CD4-positive, alpha-beta memory T cell (primary cell): ENCODE measurements around the gene DVL3. TPM values are rescaled to one million over a fixed set of nuclear protein-coding genes. Genes with fewer than 3 reads are reported as not detected.

Experiments used
- CTCF ChIA-PET: fragments of 350-600 bp; sonication (Branson Sonifier 250); formaldehyde crosslinking; loops from one replicate; lab custom pipeline; 2021; ENCODE audit warnings: inconsistent platforms; ENCODE audit not compliant: partially characterized antibody; lab: Charles Lee
- POLR2A ChIA-PET: fragments of 350-600 bp; sonication (Branson Sonifier 250); formaldehyde crosslinking; loops from one replicate; lab custom pipeline; 2021; ENCODE audit not compliant: partially characterized antibody; lab: Charles Lee
- DNase-seq, 5 donors: peaks; one replicate each; pipeline versions ENCODE4 v3.0.0 to v3.0.0-alpha.2; 2020 to 2022; ENCODE audit warnings: mixed read lengths in 1 of 5
- H3K27ac ChIP-seq: one replicate; pipeline ENCODE4 v1.7.0; 2013; ENCODE audit warnings: low read depth, low read length
- H3K27me3 ChIP-seq: 2 replicates; pipeline ENCODE4 v1.7.0; 2013; ENCODE audit warnings: mild to moderate bottlenecking, low read length, moderate library complexity; ENCODE audit not compliant: insufficient read depth
- H3K36me3 ChIP-seq: 2 replicates; pipeline ENCODE4 v1.7.0; 2013; ENCODE audit warnings: mild to moderate bottlenecking, low read length, moderate library complexity; ENCODE audit not compliant: insufficient read depth
- H3K4me1 ChIP-seq: 2 replicates; pipeline ENCODE4 v1.7.0; 2013; ENCODE audit warnings: mild to moderate bottlenecking, low read length, moderate library complexity; ENCODE audit not compliant: insufficient read depth
- H3K4me3 ChIP-seq, 2 donors: one replicate each; pipeline ENCODE4 v1.7.0; 2013; ENCODE audit warnings: low read length in 2 of 2, mild to moderate bottlenecking in 1 of 2
- H3K9me3 ChIP-seq, 2 donors: one replicate each; pipeline ENCODE4 v1.7.0; 2013; ENCODE audit warnings: low read length in 2 of 2, control low read depth in 1 of 2; ENCODE audit not compliant: control insufficient read depth in 1 of 2
- H3K27ac Mint-ChIP-seq, 7 donors: one replicate each; pipeline ENCODE4 v1.8.0; 2020 to 2021; ENCODE audit warnings: mixed read lengths in 7 of 7, mild to moderate bottlenecking in 6 of 7, inconsistent platforms in 3 of 7, moderate library complexity in 3 of 7
- H3K27me3 Mint-ChIP-seq, 2 donors: one replicate each; pipeline ENCODE4 v1.8.0; 2020 to 2021; ENCODE audit warnings: mixed read lengths in 2 of 2
- H3K36me3 Mint-ChIP-seq, 2 donors: one replicate each; pipeline ENCODE4 v1.8.0; 2020 to 2021; ENCODE audit warnings: mixed read lengths in 2 of 2, inconsistent platforms in 1 of 2, mild to moderate bottlenecking in 1 of 2
- H3K4me1 Mint-ChIP-seq, 4 donors: one replicate each; pipeline ENCODE4 v1.8.0; 2020 to 2021; ENCODE audit warnings: mixed read lengths in 4 of 4, mild to moderate bottlenecking in 1 of 4
- H3K4me3 Mint-ChIP-seq, 8 donors: one replicate each; pipeline ENCODE4 v1.8.0; 2020 to 2021; ENCODE audit warnings: mixed read lengths in 8 of 8, mild to moderate bottlenecking in 7 of 8, moderate library complexity in 6 of 8, inconsistent platforms in 3 of 8
- H3K9me3 Mint-ChIP-seq, 8 donors: one replicate each; pipeline ENCODE4 v1.8.0; 2020 to 2021; ENCODE audit warnings: mixed read lengths in 8 of 8, mild to moderate bottlenecking in 5 of 8, inconsistent platforms in 3 of 8, moderate library complexity in 1 of 8
- intact Hi-C: fragments of 100-400 bp; cut with micrococcal nuclease; formaldehyde crosslinking; loops from one replicate; pipeline ENCODE4 v1.15.1; 2023
- polyA plus RNA-seq, 2 donors: library from polyadenylated mRNA; unstranded; fragments of 300-500 nt; fragmentation: Illumina TruSeq; gene quantifications; one replicate each; pipeline ENCODE4 v1.2.3, GENCODE V29; 2021
- total RNA-seq, 2 experiments: library from RNA; stranded (reverse); gene quantifications; one replicate each; pipeline ENCODE4 v1.2.3, GENCODE V29; 2021

DVL3 gene
- total and polyA plus RNA-seq, 4 experiments from 2014 or later, result 3.0 to 46.4 (median 28.7) TPM

DNA sequence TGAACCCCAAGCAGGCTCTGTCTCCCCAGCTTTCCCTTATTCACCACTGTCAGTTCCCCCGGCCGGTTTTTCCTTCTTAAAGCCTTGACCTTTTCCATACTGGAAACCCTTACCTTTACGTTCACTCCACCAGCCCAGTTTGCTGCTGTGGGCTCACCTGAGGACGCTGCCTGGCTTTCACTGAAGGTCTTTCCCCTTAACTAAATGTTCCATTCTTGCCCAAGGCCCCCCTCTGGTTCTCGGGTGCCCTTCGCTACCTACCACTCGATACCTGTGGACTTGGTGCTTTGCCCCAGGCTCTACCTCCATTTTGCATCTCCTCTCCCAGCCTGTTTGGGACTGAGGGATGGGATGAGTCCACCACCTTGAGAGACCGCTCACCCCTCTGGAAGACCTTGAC is 20.3 kb downstream of the DVL3 start:
- peaks cover 39% of the 10 kb centered on the region for H3K36me3 ChIP-seq
- H3K4me3 Mint-ChIP-seq, result peak overlapping the region; percentile 90 to 98 (median 96)
- ChIA-PET CTCF (interaction anchor here (1.0 to 1.3 kb wide), 2 partner anchors 10 to 31 kb away, joined by 3 to 4 read pairs; partner anchors contain the start of gene ABCF3), POLR2A (interaction anchor here (0.7 to 3.5 kb wide), 5 partner anchors 9 to 125 kb away, joined by 4 to 26 read pairs (median 10); partner anchors contain the start of genes ABCF3, DVL3 and EIF2B5)
- peaks cover 15 to 43% of the 10 kb centered on the region in 2 donors for H3K36me3 Mint-ChIP-seq
- H3K27me3 ChIP-seq, result no peaks in the 10 kb centered on the region
- H3K9me3 Mint-ChIP-seq, result no peaks in the 10 kb centered on the region
- peak in 1 of 5 donors; percentile 6 for DNase-seq
- H3K4me1 Mint-ChIP-seq, result peaks cover 17 to 43% (median 30%) of the 10 kb centered on the region in 4 donors
- intact Hi-C loops, result no loop called here
- peak overlapping the region; percentile 81 to 95 (median 92) for H3K27ac Mint-ChIP-seq
- peak overlapping the region; percentile 68 to 90 for H3K4me3 ChIP-seq
- H3K27me3 Mint-ChIP-seq, result no peaks in the 10 kb centered on the region
- peaks cover 37% of the 10 kb centered on the region for H3K4me1 ChIP-seq
- peak overlapping the region; percentile 88 for H3K27ac ChIP-seq
- H3K9me3 ChIP-seq, result no peaks in the 10 kb centered on the region

DNA sequence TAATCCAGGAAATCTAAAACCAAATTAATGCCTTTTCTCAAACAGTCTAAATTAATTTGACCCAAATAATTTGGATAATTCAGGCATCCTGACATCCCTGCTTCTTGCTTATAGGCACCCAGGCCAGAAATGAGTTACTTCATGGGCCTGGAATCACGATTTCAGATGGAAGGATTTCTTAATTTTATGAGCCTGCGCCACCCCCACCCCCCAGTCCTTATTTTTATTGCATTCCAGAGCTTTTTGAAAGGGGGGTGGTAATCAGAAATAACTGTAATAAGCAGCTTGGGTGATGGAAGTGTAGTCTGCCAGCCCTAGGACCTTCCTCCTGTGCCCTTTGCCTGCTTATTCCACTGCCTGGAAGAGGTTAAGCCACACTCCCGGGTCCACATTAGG is 20.8 kb downstream of the DVL3 start:
- Histone ChIP-seq H3K9me3 (no peaks in the 10 kb centered on the region), H3K4me3 (peak overlapping the region in 1 of 2 donors; percentile 90), H3K27ac (peak overlapping the region; percentile 88), H3K36me3 (peaks cover 43% of the 10 kb centered on the region), H3K27me3 (no peaks in the 10 kb centered on the region), H3K4me1 (peaks cover 37% of the 10 kb centered on the region)
- Mint-ChIP-seq H3K27me3 (no peaks in the 10 kb centered on the region), H3K27ac (peak overlapping the region in 5 of 7 donors; percentile 36 to 95 (median 88)), H3K36me3 (peaks cover 19 to 44% of the 10 kb centered on the region in 2 donors), H3K9me3 (no peaks in the 10 kb centered on the region), H3K4me3 (peak overlapping the region; percentile 90 to 98 (median 96)), H3K4me1 (peaks cover 17 to 43% (median 30%) of the 10 kb centered on the region in 4 donors)
- ChIA-PET CTCF (interaction anchor here (1.3 kb wide), 1 partner anchor 51 kb away, joined by 3 read pairs; no protein-coding TSS in a partner anchor), POLR2A (interaction anchor here (0.9 to 3.5 kb wide), 6 partner anchors 10 to 526 kb away, joined by 3 to 26 read pairs (median 10); partner anchors contain the start of genes ABCF3, DVL3 and EIF2B5)
- intact Hi-C loops, result no loop called here
- DNase-seq, result no peak

DNA sequence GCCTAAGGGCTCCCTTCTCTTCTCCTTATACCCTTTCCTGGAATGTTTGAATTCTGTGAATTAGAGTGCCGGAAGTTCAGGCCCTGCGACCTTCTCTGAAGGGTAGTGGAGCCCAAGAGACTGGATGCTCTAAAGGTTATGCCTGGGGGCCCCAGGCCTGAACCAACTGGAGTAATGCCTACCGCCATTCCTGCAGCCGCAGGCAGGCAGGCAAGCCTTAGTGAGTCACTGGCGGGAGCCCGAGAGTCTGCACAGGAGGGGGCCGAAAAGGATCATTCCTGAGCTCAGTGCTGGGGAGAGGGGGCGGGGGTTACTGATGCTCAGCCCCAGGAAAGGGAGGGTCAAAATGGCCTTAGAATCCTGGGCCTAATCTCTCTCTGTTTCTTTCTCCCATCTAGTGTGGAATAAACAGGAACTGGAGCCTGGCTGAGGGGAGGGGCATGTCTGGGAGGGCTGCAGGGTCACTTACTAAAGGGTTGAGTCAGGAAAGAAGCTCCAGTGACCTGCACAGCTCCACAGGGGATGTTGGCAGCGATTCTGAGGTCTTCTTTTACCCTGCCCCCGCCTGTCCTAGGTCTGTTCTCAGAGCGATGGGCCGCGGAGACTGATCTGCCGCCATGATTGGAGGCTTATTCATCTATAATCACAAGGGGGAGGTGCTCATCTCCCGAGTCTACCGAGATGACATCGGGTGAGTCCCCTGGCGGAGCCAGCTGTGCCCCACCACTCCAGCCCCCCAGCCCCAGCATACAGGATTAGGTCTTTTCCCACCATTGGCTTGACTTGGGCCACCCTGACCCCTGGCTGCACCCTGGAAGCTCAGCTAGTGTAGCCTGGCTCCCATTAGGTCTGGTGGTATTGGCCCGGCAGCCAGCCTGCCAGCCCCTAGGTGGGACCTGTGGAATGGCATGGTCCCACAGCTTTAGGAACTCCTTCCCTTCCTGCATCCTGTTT is 21.5 kb downstream of the DVL3 start:
- Mint-ChIP-seq H3K27me3 (no peaks in the 10 kb centered on the region), H3K4me1 (peaks cover 17 to 43% (median 30%) of the 10 kb centered on the region in 4 donors), H3K36me3 (peaks cover 24 to 45% of the 10 kb centered on the region in 2 donors), H3K27ac (peak overlapping the region in 4 of 7 donors; percentile 25 to 52 (median 36)), H3K9me3 (no peaks in the 10 kb centered on the region), H3K4me3 (peak overlapping the region; percentile 90 to 98 (median 96))
- ChIA-PET CTCF (interaction anchor here (1.2 to 1.3 kb wide), 3 partner anchors 14 to 50 kb away, joined by 3 read pairs; no protein-coding TSS in a partner anchor), POLR2A (interaction anchor here (0.9 to 2.2 kb wide), 4 partner anchors 9 to 527 kb away, joined by 3 to 14 read pairs (median 6); partner anchors contain the start of genes ABCF3, DVL3 and EIF2B5)
- intact Hi-C loops, result no loop called here
- Histone ChIP-seq H3K27ac (no peak overlapping the region), H3K27me3 (no peaks in the 10 kb centered on the region), H3K4me3 (no peak overlapping the region), H3K36me3 (peaks cover 50% of the 10 kb centered on the region), H3K4me1 (peaks cover 37% of the 10 kb centered on the region), H3K9me3 (no peaks in the 10 kb centered on the region)
- DNase-seq, result no peak

DNA sequence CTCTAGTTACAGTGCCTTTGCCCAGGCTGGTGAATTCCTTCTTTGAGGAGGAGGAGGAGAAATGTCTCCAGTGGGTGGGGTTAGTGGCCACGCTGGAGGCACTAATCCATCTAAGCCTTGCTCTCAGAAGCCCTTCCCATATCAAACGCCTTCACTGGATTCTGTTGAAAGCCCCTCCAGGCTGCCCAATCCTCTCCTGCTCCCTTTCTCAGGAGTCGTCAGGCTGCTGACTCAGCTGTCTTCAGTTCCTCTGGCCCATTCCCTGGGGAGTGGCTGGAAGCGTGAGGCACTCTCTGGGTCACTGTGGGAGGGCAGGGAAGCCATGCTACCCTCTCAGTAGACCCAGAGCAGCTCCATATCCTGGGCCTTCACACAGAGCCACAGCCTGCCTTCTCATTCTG is 22.2 kb downstream of the DVL3 start:
- Histone ChIP-seq H3K27ac (no peak overlapping the region), H3K4me1 (peaks cover 37% of the 10 kb centered on the region), H3K9me3 (no peaks in the 10 kb centered on the region), H3K36me3 (peaks cover 57% of the 10 kb centered on the region), H3K27me3 (no peaks in the 10 kb centered on the region), H3K4me3 (no peak overlapping the region)
- DNase-seq, result no peak
- Mint-ChIP-seq H3K36me3 (peaks cover 27 to 52% of the 10 kb centered on the region in 2 donors), H3K4me3 (peak overlapping the region in 2 of 8 donors; percentile 41 to 58), H3K27ac (no peak overlapping the region), H3K9me3 (no peaks in the 10 kb centered on the region), H3K4me1 (peaks cover 17 to 43% (median 30%) of the 10 kb centered on the region in 4 donors), H3K27me3 (no peaks in the 10 kb centered on the region)
- CTCF ChIA-PET, result interaction anchor here (1.2 to 1.3 kb wide), 3 partner anchors 14 to 50 kb away, joined by 3 read pairs; no protein-coding TSS in a partner anchor
- intact Hi-C loops, result no loop called here
- POLR2A ChIA-PET, result interaction anchor here (1.1 to 2.2 kb wide), 3 partner anchors 8 to 42 kb away, joined by 5 to 14 read pairs (median 7); partner anchors contain the start of genes ABCF3, DVL3 and EIF2B5

DNA sequence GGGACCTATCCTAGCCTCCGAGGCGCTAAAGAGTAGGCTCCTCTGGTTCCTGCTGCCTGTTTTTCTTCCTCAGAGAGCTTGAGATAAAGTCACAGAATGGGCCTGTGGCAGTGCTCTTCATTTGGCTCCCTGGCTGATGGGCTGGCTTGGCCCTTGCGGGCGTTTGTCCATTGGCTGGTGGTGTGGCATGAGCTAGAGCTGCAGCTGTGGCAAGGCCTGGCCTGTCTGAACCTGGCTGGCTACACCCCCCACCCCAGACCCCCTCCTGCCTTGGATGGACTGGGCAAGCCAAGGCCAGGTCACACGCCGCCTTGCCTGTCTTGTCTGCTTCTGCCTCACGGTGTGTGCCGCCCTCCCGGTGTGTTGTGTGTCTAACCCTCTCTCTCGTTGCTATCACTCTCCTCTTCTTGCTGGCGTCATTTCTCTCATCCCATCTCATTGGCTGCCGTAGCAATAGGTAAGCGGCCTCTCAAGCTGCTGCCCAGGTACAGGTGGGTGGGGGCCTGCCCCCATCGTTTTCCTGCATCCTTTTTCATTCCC is 22.7 kb downstream of the DVL3 start:
- H3K36me3 Mint-ChIP-seq, result peaks cover 32 to 57% of the 10 kb centered on the region in 2 donors
- H3K4me3 ChIP-seq, result no peak overlapping the region
- H3K4me1 Mint-ChIP-seq, result peaks cover 16 to 43% (median 30%) of the 10 kb centered on the region in 4 donors
- POLR2A ChIA-PET, result interaction anchor here (1.1 to 2.2 kb wide), 2 partner anchors 8 to 22 kb away, joined by 5 to 14 read pairs; partner anchors contain the start of genes ABCF3 and DVL3
- H3K27ac ChIP-seq, result no peak overlapping the region
- peak overlapping the region in 4 of 8 donors; percentile 7 to 70 (median 46) for H3K4me3 Mint-ChIP-seq
- CTCF ChIA-PET, result interaction anchor here (1.2 kb wide), 1 partner anchor 15 kb away, joined by 3 read pairs; no protein-coding TSS in a partner anchor
- H3K9me3 Mint-ChIP-seq, result no peaks in the 10 kb centered on the region
- peaks cover 62% of the 10 kb centered on the region for H3K36me3 ChIP-seq
- intact Hi-C loops, result no loop called here
- no peaks in the 10 kb centered on the region for H3K27me3 Mint-ChIP-seq
- DNase-seq, result no peak
- no peaks in the 10 kb centered on the region for H3K27me3 ChIP-seq
- H3K4me1 ChIP-seq, result peaks cover 37% of the 10 kb centered on the region
- no peaks in the 10 kb centered on the region for H3K9me3 ChIP-seq
- H3K27ac Mint-ChIP-seq, result peak overlapping the region in 1 of 7 donors; percentile 61

DNA sequence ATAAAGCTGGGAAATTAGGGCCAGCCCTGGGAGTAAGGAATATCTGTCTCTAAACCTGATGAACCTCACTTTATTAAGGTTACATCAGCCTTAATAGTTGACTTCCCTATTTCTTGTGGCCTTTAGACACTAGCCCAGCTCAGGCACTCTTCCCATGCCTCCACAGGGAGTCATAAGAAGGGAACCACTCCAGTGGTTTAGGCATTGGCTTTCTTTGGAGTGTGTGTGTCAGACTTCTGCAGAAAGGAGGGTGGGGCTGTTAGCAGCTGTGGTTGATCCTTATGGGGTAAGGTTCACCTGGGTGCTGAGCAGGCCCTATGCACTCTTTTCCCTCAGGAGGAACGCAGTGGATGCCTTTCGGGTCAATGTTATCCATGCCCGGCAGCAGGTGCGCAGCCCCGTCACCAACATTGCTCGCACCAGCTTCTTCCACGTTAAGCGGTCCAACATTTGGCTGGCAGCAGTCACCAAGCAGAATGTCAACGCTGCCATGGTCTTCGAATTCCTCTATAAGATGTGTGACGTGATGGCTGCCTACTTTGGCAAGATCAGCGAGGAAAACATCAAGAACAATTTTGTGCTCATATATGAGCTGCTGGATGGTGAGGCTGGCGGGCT is 23.5 kb downstream of the DVL3 start:
- Histone ChIP-seq H3K9me3 (no peaks in the 10 kb centered on the region), H3K36me3 (peaks cover 69% of the 10 kb centered on the region), H3K27me3 (no peaks in the 10 kb centered on the region), H3K27ac (no peak overlapping the region), H3K4me1 (peaks cover 37% of the 10 kb centered on the region), H3K4me3 (no peak overlapping the region)
- H3K27me3 Mint-ChIP-seq, result no peaks in the 10 kb centered on the region
- intact Hi-C loops, result no loop called here
- H3K9me3 Mint-ChIP-seq, result no peaks in the 10 kb centered on the region
- ChIA-PET CTCF (no interaction called here), POLR2A (no interaction called here)
- peaks cover 15 to 42% (median 30%) of the 10 kb centered on the region in 4 donors for H3K4me1 Mint-ChIP-seq
- H3K4me3 Mint-ChIP-seq, result peak overlapping the region in 1 of 8 donors; percentile 50
- no peak overlapping the region for H3K27ac Mint-ChIP-seq
- DNase-seq, result no peak
- peaks cover 35 to 65% of the 10 kb centered on the region in 2 donors for H3K36me3 Mint-ChIP-seq
